ENCODE results near the gene RLF.

DNA sequence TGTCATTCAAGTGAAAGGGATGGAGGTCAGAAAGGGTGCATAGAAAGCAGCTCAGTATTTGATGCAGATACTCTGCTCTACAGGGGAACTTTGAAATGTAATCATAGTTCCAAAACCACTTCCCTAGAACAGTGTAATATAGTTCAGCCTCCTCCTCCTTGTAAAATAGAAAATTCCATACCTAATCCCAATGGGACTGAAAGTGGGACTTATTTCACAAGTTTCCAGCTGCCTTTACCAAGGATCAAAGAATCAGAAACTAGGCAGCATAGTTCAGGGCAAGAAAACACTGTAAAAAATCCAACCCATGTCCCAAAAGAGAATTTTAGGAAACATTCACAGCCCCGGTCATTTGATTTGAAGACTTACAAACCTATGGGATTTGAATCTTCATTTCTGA, 78.4 kb downstream of the RLF start:
- no peak for TF ChIP-seq POLR2A (IDR thresholded peaks at IDR 0.05)
- TF ChIP-seq, protein P1, sequence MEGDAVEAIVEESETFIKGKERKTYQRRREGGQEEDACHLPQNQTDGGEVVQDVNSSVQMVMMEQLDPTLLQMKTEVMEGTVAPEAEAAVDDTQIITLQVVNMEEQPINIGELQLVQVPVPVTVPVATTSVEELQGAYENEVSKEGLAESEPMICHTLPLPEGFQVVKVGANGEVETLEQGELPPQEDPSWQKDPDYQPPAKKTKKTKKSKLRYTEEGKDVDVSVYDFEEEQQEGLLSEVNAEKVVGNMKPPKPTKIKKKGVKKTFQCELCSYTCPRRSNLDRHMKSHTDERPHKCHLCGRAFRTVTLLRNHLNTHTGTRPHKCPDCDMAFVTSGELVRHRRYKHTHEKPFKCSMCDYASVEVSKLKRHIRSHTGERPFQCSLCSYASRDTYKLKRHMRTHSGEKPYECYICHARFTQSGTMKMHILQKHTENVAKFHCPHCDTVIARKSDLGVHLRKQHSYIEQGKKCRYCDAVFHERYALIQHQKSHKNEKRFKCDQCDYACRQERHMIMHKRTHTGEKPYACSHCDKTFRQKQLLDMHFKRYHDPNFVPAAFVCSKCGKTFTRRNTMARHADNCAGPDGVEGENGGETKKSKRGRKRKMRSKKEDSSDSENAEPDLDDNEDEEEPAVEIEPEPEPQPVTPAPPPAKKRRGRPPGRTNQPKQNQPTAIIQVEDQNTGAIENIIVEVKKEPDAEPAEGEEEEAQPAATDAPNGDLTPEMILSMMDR (IDR thresholded peaks at IDR 0.05) = no peak
